Endothelial cell of hepatic sinusoid (primary cell): ENCODE measurements around the gene NELL2.
"Not testable (repeated sequence)": the region's sequence is repeated elsewhere in the genome, so short reads cannot be mapped to it uniquely, and the experiment has no call there.

Source experiments
- in situ Hi-C: cut with HindIII; loops from 2 replicates; pipeline ENCODE4 v1.10.0; 2017; ENCODE audit warnings: low sequenced_read_pairs

The NELL2 gene

DNA sequence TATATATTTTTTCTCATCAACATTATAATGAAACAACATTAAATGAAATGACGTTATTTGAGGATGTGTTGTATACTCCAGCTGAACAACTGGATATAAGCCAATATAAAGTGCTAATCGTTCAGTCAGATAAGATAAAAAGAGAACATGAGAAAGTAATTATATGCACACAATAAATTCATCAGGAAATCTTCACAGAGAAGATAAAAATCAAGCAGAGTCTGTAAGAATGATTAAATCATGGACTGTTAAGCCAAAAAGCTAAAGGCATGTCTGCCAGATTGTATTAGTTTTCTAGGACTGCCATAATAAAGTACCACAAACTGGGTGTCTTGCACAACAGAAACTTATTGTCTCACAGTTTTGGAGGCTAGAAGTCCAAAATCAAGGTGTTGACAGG, 178.6 kb downstream of the NELL2 start:
- in situ Hi-C loops: loop anchor here (5.0 kb wide), 1 partner anchor 90 kb away; no protein-coding TSS in a partner anchor

- in situ Hi-C loops: loop anchor here (5.0 kb wide), 1 partner anchor 89 kb away; no protein-coding TSS in a partner anchor
Measured at GRCh38 chr12:44696542-44696941, 179.6 kb downstream of the NELL2 start.

- in situ Hi-C loops: no loop called here
Measured at GRCh38 chr12:44694017-44694416, 182.1 kb downstream of the NELL2 start.

DNA sequence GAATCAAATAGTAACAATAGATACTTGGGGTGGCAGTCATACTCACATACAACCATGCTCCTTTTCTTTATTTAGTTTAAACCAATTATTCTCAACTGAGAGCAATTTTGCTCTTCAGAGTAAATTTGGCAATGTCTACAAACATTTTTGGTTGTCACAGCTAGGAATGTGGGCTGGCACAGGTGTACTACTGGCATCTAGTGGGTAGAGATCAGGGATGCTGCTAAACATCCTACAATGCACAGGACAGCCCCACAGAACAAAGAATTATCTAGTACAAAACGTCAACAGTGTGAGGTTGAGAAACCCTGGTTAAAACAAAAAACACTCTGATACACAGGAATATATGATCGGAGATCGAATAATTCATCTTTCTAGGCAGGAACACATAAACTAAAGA, 186.5 kb downstream of the NELL2 start:
- in situ Hi-C loops: no loop called here

DNA sequence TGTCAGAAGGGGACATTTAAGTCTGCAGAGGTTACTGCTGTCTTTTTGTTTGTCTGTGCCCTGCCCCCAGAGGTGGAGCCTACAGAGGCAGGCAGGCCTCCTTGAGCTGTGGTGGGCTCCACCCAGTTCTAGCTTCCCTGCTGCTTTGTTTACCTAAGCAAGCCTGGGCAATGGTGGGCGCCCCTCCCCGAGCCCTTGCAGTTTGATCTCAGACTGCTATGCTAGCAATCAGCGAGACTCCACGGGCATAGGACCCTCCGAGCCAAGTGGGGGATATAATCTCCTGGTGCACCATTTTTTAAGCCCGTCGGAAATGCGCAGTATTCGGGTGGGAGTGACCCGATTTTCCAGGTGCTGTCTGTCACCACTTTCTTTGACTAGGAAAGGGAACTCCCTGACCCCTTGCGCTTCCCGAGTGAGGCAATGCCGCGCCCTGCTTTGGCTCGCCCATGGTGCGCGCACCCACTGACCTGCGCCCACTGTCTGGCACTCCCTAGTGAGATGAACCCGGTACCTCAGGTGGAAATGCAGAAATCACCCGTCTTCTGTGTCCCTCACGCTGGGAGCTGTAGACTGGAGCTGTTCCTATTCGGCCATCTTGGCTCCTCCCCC, 189.2 kb downstream of the NELL2 start:
- in situ Hi-C loops: not testable (repeated sequence)

GRCh38 chr12:44677724-44678123, 198.4 kb downstream of the NELL2 start:
- in situ Hi-C loops: no loop called here

DNA sequence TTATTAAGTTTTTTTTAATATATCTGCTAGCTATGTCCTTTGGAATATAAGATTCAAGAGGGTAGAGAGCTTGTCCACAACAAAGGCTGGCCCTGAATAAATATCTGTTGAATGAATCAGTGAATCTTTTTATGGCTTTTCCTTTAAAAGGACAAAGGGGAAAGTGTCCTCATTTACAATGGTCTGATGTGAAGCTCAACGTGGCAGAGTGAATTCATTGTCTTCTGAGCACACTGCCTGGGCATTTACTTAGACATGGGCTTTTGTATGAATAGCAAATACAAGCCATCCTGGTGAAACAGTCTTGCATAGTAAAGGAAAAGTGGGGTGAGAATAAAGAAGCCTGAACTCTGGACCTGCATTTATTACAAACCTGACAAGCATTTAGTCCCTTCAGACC, 201.2 kb downstream of the NELL2 start:
- in situ Hi-C loops: no loop called here

DNA sequence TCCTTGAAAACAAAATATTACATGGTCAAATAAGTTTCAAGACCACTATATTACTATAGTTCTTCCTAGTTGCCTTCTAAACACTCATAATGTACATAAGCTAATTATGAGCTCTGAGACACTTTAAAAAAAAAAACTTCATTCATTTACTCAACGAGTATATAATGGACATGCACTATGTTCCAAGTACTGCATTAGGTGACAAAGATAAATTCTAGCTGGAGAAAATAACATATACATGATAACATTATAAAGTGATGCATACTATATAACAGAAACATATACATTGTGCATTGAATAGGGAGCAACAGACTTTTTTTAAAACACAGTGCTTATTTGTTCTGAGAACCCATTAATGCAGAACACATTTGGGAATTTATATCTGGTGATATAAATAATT, 202.3 kb downstream of the NELL2 start:
- in situ Hi-C loops: no loop called here

GRCh38 chr12:44672042-44672441, 204.1 kb downstream of the NELL2 start:
- in situ Hi-C loops: no loop called here

- in situ Hi-C loops: no loop called here
Measured at GRCh38 chr12:44668443-44668842, 207.7 kb downstream of the NELL2 start.

- in situ Hi-C loops: no loop called here
Measured at GRCh38 chr12:44667461-44667860, 208.7 kb downstream of the NELL2 start.

DNA sequence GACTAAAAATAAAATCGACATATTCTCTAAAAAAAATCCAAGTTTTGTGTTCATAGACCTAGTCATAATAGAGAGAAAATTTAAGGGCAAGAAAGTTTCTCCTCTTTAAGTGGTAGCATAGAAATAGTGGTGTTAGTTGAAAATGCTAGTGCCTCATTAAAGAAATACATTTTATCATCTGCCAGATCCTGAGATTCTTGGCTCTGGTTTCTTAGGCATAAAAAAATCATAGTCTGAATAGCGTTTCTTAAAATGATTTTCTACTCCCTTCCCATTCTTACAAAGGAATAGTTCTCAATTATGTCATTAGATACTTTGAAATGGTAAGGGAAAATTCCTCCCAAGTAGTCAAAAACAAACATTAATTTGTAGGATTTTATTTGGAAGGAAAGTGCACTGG, 212.8 kb downstream of the NELL2 start:
- in situ Hi-C loops: no loop called here

DNA sequence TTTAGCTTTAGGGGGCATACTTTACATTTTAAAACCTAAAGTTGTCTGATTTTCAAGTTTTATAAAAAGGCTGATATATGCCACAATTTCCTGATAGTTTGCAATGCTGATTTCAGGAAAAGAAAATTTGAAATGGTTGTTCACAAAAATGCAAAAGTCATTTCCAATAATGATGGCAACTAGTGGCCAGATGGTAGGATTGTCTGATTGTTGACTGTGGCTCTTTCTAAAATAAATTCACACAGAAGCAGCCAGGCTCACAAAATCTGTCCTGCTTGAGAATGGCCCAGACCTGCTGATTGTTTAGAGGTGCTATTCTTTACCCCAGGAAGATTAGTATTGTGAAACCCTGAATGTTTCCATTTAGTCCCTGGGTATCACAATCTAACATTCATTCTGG, 220.3 kb downstream of the NELL2 start:
- in situ Hi-C loops: no loop called here

DNA sequence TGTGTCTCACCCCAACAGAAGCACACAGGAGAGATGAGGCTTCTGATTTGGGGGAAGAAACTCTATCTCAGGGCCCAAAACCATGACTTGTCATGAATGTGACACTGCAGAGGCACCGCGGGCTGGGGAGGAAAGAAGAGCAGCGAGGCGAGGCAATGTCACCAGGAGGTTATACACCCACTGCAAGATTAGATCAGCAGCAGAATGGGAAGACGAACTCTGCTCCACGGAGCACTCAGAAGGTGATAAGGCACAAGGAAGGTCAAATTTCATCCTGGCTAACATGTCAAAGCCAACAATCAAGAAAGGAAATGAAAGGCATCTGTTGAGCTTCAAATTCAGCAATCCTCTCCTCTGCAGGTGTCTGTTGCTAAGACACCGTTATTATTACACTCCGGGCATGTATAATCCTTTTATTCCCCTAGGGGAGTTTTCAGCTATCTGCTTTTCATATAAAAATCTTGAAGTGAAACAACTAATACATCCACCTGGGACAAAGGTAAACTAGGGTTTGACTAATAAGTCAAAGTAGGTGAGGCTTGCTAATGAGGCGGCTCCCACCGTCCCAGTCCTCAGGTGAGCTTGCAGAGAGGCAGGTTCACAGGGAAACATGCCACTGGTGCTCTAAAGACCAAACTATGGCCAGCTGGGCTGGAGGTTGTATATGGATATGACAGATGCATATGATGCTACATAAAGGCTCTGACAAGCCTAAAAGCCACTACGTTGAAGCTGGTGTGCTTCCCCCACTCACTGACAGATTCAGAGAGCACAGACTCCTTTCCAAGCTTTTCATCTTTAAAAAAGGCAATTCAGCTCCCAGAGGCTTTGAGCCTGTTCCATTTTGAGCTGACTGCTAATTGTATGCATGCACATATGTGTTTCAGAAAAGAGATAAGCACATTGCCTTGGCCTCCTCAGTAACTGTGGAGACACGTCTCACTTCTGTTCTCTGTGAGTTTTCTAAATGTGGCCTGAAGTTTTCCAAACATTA, 221.2 kb downstream of the NELL2 start:
- in situ Hi-C loops: no loop called here

DNA sequence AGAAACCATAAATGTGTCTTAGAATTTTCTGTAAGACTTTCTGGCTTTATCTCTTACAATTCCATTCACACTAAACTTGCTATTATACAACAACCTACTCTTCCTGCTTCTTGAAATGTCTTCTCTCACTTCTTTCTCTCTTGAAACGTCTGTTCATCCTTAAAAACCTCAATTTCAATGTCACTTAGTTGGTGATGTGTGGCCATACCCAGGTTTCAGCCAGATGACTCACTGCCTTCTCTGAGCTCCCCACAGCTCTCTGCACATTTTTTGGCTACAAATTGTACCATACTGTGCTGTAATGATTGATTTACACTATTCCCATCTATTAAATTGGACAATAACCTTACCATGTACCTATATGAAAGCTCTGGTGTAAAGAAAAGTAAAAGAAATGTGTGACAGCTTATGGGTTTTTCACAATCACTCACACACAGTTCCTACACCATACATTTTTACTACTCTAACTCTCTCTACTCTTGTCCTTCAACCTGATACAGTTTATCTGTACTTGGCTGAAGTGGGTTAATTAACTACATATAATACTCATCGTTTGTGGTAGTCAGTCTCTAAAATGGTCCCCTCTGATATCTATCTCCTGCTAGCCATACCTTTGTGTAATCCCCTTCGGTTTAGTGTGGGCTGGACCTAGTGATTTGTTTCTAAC, 222.1 kb downstream of the NELL2 start:
- in situ Hi-C loops: no loop called here

DNA sequence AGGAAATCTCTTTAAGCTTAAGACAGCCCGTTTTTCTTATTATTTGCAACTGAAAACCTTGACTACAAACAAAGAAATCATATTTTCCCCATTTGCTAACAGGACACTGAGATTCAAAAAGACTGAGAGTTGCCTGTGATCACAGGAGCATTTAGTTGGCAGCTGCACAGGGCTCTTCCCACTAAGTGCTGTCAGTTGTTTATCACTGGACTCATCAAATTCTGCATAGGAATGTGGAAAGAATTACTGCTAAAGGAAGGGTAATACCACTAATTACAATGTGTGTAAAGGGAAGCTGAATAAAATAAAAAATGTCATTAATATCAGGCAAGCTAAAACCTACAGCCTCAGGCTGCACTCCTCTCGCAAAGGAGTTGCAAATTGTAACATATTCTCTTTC, 226.4 kb downstream of the NELL2 start:
- in situ Hi-C loops: no loop called here

DNA sequence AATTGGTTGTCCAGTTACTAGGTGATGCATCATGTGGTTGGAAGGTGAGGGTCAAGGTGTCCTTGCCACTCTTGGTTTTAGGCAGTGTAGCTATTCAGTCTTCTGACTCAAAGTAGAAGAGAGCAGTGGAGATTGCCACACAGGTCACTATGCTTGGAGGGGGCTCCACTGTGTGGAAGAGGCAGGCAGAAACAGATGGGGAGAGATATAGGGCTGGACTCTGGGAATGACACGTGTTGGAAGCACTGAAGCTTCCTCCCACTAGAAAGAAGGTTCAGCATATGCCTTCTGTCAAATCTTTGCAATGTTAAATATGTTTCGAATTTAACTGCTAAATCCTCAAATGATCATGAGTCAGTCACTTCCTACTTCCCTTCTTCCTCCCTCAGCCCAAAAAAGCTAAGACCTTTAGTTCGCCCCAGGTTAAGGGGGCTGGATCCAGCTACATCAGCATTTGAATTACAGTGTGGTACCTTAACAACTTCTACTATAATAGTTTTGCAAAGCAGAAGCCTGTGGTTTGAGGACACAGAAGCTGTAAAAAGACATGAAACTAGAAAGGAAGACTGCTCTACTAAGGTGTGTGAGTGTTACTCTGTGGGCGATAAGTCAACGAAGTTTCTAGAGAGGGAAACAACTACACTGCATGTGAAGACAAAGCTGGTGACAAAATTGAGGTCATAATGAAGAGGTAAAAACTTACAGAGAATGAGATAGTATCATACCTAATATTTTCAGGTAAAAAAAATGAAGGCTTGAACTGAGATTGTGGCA, 228.0 kb downstream of the NELL2 start:
- in situ Hi-C loops: no loop called here

DNA sequence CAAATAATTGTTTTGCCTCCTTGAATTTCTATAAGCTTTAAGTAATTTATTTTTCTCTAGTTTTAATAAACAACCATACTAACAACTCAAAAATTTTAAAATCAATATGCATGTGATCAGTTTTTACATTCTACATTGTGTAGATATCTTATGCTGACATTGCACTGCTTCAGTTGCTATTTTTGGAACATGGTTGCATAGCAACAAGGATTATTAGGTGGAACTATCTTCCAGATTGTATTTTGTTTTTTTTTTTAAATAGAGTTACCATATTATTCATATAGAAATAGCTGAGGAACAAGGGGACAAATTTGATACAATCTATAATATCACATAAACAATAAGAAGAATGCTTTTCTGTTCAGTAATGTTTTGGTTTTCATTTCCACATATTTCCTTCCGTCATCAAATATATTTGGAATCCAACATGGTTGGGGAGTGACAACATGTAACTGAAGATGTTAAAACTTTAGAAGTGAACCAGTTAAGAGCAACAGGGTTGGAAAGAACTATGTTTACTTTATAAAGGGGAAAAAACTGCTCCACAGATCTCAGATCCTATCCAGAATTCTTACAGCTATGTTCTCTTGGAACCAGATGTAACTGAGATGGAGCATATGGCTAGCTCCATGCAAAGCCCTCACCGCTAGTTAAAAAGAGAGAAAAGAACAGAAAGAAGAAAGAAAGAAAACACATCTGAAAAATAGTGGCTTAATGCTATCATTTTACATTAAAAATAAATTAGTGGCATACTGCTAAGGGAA, 235.5 kb downstream of the NELL2 start:
- in situ Hi-C loops: no loop called here

DNA sequence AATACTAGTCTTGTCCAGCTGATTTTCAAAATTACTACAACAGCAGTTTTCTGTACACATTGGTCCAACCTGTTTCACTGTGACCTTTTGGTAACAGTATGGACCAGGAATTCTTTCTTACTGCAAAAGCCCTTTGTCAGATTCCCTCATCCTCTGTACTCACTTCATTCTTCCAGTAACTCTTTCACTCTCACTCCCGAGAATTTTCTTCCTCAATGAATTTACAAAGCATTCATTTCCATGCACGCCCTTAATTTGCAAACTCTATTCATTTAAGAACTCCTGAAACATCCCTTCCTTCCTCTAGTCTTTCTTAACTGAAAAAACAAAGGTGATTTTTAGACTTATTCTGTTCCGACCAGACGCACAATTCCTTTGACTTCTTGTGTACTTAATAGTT, 238.2 kb downstream of the NELL2 start:
- in situ Hi-C loops: no loop called here

DNA sequence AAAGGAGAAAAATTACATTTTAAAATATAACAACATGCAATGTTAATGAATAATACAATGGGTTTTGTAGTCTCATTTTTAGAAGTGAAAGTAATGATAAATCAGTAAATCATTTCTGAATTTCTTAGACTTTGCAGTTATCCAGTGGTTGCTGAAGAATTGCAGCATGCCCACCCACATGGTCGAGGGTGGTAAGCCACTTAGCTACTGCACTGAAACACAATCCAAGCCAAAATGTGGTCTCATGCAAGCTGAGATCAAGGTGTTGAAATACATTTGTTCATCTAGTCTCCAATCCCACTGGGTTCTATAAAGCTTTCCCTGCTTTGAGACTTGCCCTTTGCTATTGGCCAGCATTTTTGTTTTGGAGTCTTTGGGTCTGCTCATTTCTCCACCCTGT, 247.9 kb downstream of the NELL2 start:
- in situ Hi-C loops: no loop called here
